T-helper 2 cell treated with Interferon-gamma antibody and Interleukin-4, amounts not matched to agents 5 μg/mL and 100 μg/mL, for 36 hours (primary cell): ENCODE data around the gene C4orf17.
A peak's percentile ranks its signal among the peaks of the same experiment; 100 is the strongest.
"Not testable (repeated sequence)": the region's sequence is repeated elsewhere in the genome, so short reads cannot be mapped to it uniquely, and the experiment has no call there.

Experiments used
- DNase-seq: peaks from one replicate; pipeline ENCODE4 v3.0.0; 2021; ENCODE audit warnings: low spot score
- H3K27ac Mint-ChIP-seq: one replicate; pipeline ENCODE4 v1.8.0; 2021; ENCODE audit warnings: mild to moderate bottlenecking, mixed read lengths
- H3K27me3 Mint-ChIP-seq: one replicate; pipeline ENCODE4 v1.8.0; 2021; ENCODE audit warnings: low read depth, mixed read lengths
- H3K36me3 Mint-ChIP-seq: one replicate; pipeline ENCODE4 v1.8.0; 2021; ENCODE audit warnings: low read depth, mixed read lengths
- H3K4me1 Mint-ChIP-seq: one replicate; pipeline ENCODE4 v1.8.0; 2021; ENCODE audit warnings: low read depth, mixed read lengths
- H3K4me3 Mint-ChIP-seq: one replicate; pipeline ENCODE4 v1.8.0; 2022; ENCODE audit warnings: mild to moderate bottlenecking, moderate library complexity, mixed read lengths
- H3K9me3 Mint-ChIP-seq: one replicate; pipeline ENCODE4 v1.8.0; 2021; ENCODE audit warnings: mixed read lengths

Gene C4orf17

DNA sequence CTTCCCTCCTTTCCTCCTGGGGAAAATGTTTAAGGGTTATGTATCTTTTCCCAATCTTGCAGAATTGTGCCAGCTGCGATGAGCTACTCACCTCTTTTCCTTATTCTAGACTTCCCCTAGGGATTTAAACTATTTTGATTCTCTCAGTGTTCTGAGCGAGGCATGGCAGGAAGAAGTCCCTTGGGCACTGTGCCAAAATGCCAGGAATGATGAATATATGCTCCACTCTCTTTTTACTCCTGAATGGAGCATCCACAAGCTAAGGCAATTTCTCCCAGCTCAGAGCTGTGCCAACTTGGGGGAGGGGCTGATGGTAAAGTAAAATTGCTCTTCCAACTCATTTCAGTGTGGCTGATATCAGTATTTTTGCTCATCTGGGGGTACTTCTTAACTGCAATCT, 4.0 kb upstream of the C4orf17 start:
- H3K4me1 Mint-ChIP-seq, result peaks cover 24% of the 10 kb centered on the region
- DNase-seq, result no peak
- no peak overlapping the region for H3K27ac Mint-ChIP-seq
- H3K4me3 Mint-ChIP-seq, result peak overlapping the region; percentile 11
- H3K36me3 Mint-ChIP-seq, result peaks cover 2% of the 10 kb centered on the region
- no peaks in the 10 kb centered on the region for H3K27me3 Mint-ChIP-seq
- H3K9me3 Mint-ChIP-seq, result peaks cover 7% of the 10 kb centered on the region

DNA sequence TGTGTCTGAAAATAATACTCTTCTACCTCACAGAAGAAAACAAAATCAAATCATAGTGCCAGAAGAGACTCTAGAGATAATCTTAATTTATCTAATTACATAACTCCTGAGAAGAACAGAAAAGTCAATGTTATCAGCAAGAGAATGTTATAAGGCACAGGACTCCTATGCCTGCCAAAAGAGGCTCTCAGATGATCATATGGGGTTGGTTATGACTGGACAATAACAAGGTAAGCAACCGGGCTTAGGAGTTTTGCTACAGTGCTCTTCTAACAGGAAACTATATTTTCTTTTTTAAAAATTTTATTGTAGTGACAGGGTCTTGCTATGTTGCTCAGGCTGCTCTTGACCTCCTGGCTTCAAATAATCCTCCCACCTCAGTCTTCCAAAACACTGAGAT, 3.5 kb upstream of the C4orf17 start:
- Mint-ChIP-seq H3K4me3 (peak overlapping the region; percentile 49), H3K27ac (peak overlapping the region; percentile 87), H3K9me3 (peaks cover 9% of the 10 kb centered on the region), H3K27me3 (no peaks in the 10 kb centered on the region), H3K36me3 (peaks cover 2% of the 10 kb centered on the region), H3K4me1 (peaks cover 24% of the 10 kb centered on the region)
- DNase-seq, result no peak

DNA sequence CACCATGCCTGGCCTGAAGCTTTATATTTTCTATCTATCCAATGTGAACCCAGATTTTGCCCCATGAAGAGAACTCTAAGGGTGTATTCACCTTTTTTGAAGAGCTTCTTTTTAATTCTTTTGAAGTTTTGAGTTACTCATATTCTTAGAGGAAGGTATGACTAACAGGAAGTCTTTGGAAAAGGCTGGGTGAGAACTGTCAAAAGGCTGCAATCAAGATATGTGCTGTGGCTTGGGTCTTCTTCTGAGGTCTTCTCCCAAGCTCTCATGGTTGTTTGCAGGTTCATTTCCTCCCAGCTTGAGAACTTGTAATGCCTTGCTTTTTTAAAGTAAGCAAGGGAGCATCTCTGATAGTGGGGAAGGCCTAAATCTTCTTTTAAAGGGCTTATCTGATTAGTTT, 3.1 kb upstream of the C4orf17 start:
- Mint-ChIP-seq H3K27me3 (no peaks in the 10 kb centered on the region), H3K9me3 (peaks cover 10% of the 10 kb centered on the region), H3K27ac (peak overlapping the region; percentile 87), H3K4me3 (peak overlapping the region; percentile 49), H3K36me3 (peaks cover 2% of the 10 kb centered on the region), H3K4me1 (peaks cover 24% of the 10 kb centered on the region)
- DNase-seq, result peak; percentile 50

DNA sequence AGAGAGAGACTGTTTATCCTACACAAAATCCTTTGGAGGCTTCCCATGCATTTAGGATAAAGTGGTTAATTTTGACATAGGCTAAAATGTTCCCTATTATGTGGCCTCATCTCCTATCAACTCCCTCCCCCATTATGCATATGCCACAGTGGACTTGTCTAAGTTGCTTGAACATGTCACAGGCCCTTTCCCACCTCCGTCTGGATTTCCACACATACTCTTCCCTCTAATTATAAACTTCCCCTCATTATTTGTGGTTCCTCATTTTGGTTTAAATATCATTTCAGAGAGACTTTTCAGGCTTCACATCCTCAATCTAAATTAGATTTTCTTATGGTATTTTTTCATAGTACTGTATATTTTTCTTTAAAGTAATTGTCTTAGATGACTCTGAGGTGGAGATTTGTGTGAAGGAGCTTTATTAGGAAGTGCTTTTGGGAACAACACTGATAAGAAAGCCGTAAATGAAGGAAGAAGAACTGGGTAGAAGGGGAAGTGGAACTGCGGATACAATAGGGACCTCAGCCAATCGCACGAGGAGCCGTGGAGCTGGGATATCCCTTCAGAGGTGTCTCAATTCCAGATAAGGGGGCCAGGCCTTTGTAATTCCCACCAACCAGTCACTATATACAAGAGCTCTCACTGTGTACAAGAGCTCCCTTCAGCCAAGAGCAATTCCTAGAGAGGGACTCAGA, 7.9 kb downstream of the C4orf17 start:
- Mint-ChIP-seq H3K27ac (no peak overlapping the region), H3K27me3 (peaks cover 5% of the 10 kb centered on the region), H3K4me1 (no peaks in the 10 kb centered on the region), H3K4me3 (no peak overlapping the region), H3K9me3 (no peaks in the 10 kb centered on the region), H3K36me3 (no peaks in the 10 kb centered on the region)
- DNase-seq, result no peak

DNA sequence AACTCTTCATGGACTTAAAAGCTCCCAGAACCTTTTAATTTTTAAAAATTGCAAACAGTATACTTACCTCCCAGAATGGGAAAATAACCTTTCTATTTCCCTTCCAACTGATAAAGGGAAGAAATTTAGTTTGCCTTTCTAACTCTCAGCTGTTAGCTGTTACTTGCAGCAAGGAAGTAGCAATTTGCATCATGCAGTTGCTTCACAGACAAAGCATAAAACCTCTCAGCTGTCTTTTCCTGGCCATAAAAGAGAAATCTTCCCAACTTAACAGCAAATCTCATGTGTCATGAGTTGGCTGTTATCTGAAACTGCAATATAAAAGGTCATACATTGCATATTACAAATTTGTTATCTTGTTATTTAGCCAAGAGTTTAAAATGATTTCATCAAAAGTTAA, 18.4 kb downstream of the C4orf17 start:
- Mint-ChIP-seq H3K27me3 (peaks cover 15% of the 10 kb centered on the region), H3K9me3 (no peaks in the 10 kb centered on the region), H3K27ac (no peak overlapping the region), H3K4me1 (no peaks in the 10 kb centered on the region), H3K36me3 (no peaks in the 10 kb centered on the region), H3K4me3 (no peak overlapping the region)
- no peak for DNase-seq

DNA sequence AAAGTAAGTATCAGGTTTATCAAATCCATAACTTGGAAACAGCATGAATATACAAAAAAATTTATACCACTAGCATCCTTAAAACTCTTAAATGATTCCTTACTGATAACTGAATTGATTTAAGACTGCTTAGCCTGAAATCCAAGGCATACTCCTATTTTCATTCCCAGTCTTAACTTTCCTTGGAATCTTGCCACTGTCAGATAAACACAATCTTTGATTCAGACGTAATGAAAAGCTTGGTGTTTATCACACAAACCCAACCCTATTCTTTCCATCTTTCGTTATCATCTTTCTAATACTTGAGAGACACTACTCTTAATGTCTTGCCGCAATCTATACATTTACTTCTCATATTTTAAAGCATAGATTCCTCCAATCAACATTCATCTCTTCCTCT, 19.1 kb downstream of the C4orf17 start:
- Mint-ChIP-seq H3K9me3 (no peaks in the 10 kb centered on the region), H3K4me3 (no peak overlapping the region), H3K4me1 (no peaks in the 10 kb centered on the region), H3K36me3 (no peaks in the 10 kb centered on the region), H3K27me3 (peaks cover 15% of the 10 kb centered on the region), H3K27ac (no peak overlapping the region)
- no peak for DNase-seq

DNA sequence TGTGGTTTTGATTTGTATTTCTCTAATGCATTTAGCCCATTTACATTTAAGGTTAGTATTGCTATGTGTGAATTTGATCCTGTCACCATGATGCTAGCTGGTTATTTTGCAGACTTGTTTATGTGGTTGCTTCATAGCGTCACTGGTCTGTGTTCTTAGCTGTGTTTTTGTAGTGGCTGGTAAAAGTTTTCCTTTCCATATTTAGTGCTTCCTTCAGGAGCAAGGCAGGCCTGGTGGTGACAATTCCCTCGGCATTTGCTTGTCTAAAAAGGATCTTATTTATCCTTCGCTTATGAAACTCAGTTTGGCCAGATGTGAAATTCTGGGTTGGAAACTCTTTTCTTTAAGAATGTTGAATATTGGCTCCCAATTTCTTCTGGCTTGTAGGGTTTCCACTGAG, 23.9 kb downstream of the C4orf17 start:
- not testable (repeated sequence) for H3K4me3 Mint-ChIP-seq, H3K9me3 Mint-ChIP-seq, H3K4me1 Mint-ChIP-seq, H3K36me3 Mint-ChIP-seq, DNase-seq, H3K27ac Mint-ChIP-seq
- H3K27me3 Mint-ChIP-seq, result peaks cover 10% of the 10 kb centered on the region

DNA sequence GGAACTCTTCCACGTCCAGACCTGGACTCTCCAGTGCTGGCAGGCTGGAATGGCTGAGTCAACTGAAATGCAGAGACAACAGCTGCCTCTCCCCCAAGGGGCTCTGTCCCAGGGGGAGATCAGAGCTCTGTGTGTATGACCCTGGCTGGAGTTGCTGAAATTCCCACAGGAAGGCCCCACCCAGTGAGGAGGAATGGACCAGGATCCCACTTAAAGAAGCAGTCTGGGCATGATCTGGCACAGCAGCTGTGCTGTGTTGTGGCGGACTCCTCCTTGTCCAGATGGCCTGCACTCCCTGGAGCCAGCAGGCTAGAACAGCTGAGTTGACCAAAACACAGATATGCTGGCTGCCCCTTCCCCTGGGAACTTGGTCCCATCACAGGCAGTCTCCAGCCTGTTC, 25.4 kb downstream of the C4orf17 start:
- H3K27me3 Mint-ChIP-seq, result peaks cover 10% of the 10 kb centered on the region
- H3K36me3 Mint-ChIP-seq, result no peaks in the 10 kb centered on the region
- H3K4me1 Mint-ChIP-seq, result no peaks in the 10 kb centered on the region
- no peak overlapping the region for H3K27ac Mint-ChIP-seq
- no peak overlapping the region for H3K4me3 Mint-ChIP-seq
- H3K9me3 Mint-ChIP-seq, result no peaks in the 10 kb centered on the region
- DNase-seq, result no peak

DNA sequence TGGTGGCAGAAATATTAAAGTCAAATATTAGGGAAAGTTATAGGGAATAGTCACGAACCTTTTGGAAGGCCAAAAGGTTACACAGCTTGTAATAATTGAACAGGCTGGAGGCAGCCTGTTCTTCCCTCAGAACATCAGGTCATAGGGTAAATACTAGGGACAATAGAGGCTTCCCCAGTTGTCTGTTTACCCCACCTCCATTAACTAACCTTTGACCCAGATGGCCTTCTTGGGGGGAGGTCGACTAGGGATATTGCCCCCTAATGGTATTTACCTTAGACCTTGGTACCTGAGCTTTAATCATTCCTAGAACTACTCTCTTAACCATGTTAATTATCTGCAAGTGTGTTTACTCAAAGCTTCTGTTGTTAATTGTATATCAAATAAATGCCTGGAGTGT, 26.0 kb downstream of the C4orf17 start:
- no peak overlapping the region for H3K4me3 Mint-ChIP-seq

DNA sequence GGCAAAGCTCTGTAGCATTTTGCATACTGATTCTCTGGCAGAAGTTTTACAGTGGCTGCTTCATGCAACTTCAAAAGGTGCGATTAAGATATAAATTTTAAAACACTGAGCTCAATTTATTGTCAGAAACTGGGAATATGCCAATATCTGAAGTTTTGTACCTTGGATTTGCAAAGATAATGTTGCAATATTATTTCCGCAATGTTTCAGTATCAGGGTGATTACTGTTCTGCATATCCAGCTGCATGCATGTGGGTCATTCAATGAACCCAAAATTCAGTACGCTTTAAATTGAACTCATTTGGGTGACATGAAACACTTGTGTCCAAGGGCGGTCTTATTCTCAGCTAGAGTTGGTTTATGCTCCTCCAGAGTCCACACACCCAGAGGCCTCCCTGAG, 26.9 kb downstream of the C4orf17 start:
- Mint-ChIP-seq H3K27me3 (peaks cover 3% of the 10 kb centered on the region), H3K36me3 (no peaks in the 10 kb centered on the region), H3K27ac (no peak overlapping the region), H3K9me3 (peaks cover 4% of the 10 kb centered on the region), H3K4me1 (no peaks in the 10 kb centered on the region), H3K4me3 (no peak overlapping the region)
- no peak for DNase-seq

More for the DNA sequence above, 26.0 kb downstream of the C4orf17 start:
- no peaks in the 10 kb centered on the region for H3K36me3 Mint-ChIP-seq
- no peaks in the 10 kb centered on the region for H3K4me1 Mint-ChIP-seq
- H3K9me3 Mint-ChIP-seq, result no peaks in the 10 kb centered on the region
- peaks cover 7% of the 10 kb centered on the region for H3K27me3 Mint-ChIP-seq
- no peak overlapping the region for H3K27ac Mint-ChIP-seq
- no peak for DNase-seq

DNA sequence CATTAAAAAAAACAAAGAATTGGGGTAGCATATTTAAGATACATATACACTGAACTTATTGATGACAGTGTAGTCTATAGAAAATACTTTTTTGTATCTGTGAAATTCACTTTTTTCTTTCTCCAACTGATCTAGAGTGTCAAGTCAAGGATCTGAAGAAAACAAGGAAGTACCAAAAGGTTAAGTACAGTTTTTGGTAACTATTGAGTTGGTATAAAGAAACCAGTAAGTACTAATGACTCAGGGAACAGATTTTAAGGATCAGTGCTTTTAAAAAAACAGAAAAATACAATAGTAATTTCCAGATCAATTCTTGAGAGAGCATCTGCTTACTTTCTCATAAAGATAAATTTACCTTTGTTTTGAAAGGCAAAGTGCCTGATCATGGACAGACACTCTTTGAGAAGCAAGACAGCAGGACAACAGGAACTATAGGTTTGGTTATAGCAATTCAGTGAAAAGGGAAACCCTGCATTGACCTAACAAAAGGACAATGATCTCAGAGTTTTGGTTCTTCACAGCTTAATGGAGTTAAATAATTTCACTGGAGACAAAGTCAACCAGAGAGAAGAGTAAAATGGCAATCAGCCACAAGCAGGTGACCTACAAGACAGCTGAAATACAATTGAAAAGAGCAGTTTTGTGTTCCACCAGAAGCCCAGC, 29.6 kb downstream of the C4orf17 start:
- DNase-seq, result no peak

DNA sequence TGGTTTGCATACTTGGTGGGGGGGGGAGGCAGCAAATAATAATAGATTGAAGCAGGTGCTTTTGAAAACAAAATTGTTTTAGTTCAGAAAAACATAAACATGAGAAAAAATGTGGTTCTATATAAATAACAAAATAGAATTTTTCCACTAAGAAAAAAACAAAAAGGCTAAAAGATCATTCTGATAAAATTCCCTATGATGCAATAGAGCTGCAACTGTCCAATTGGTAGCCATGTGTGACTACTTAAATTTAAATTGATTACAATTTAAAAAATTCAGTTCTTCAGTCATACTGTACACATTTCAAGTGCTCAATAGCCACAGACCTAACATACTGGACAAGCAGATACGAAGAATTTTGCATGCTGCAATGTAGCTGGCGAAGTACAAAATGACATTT, 42.1 kb downstream of the C4orf17 start:
- no peak for DNase-seq
- Mint-ChIP-seq H3K4me3 (no peak overlapping the region), H3K27me3 (no peaks in the 10 kb centered on the region), H3K27ac (no peak overlapping the region), H3K9me3 (no peaks in the 10 kb centered on the region), H3K36me3 (no peaks in the 10 kb centered on the region), H3K4me1 (no peaks in the 10 kb centered on the region)

More for the DNA sequence above, 29.6 kb downstream of the C4orf17 start:
- no peaks in the 10 kb centered on the region for H3K36me3 Mint-ChIP-seq
- H3K27ac Mint-ChIP-seq, result no peak overlapping the region
- H3K27me3 Mint-ChIP-seq, result no peaks in the 10 kb centered on the region
- no peak overlapping the region for H3K4me3 Mint-ChIP-seq
- peaks cover 4% of the 10 kb centered on the region for H3K9me3 Mint-ChIP-seq
- H3K4me1 Mint-ChIP-seq, result no peaks in the 10 kb centered on the region

DNA sequence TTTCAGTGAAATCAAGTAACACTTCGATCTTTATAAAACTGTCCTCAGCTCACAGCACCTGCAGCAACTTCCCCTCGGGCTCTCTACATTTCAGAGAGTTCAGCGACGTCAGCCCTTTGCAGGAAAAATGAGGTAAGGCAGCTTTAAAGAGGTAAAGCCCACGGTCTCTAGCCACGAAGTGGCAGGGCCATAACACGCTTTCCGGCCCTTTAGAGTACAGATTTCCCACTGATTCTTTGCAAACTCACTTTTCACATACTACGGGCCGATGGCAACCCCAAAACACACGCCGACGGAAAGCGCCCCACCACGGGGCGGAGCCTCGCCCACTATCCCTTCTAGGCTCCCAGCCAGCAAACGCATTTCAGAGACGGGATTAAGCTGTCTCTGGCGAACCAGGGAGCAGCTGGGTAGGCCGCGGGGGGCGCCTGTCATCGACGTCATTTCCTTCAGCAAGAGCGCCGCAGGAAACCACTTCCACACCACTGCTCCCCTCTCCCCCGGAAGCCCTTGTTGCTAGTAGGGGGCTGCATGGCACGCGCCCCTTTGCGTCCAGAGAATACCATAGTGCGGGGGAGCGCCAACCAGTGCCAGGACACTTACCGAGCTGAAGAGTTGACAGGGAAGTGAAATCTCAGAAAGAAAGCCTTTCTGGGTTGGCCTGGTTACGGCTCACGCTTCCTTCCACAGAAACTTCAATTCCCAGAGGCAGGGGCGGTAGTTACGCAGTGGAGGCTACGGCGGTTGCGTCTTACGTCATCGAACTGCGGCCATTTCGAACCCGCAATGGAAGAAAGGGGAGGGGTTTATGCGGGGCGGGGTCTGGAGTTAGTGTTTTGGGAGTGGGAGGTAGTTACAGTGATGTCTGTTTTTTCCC, 52.7 kb downstream of the C4orf17 start, which contains the start of gene TRMT10A:
TRMT10A (minus strand) TSS at position 730 of the 877 bp plus-strand sequence. CDS start 4,701 bp downstream, outside the sequence.
- Mint-ChIP-seq H3K4me3 (peak within 1 kb of the TSS; percentile 97), H3K9me3 (no peaks in the 10 kb centered on the region), H3K27me3 (peaks cover 10% of the 10 kb centered on the region), H3K4me1 (peaks cover 12% of the 10 kb centered on the region), H3K36me3 (peaks cover 2% of the 10 kb centered on the region), H3K27ac (peak within 1 kb of the TSS; percentile 100)
- peak; percentile 97 for DNase-seq

DNA sequence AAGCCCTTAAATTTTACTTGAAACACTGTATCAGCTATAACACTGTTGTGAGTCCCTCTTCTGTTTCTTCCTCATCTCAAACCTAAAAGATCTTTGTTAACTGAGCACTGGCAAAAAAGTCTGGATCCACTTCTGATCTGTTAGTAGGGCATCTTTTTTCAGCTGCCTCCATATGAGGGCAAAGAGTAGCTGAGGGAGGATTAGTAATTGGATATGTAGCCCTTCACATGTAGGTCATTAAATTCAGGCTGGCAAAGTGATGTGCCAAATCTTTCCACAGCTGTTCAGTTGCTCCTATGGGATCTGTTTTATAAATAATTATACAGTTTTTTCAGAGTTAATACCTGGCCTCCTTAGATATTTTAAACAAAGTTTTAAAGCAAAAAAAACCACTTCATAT, 54.1 kb downstream of the C4orf17 start:
- H3K4me3 Mint-ChIP-seq, result peak overlapping the region; percentile 21
- H3K27me3 Mint-ChIP-seq, result peaks cover 15% of the 10 kb centered on the region
- no peaks in the 10 kb centered on the region for H3K9me3 Mint-ChIP-seq
- H3K27ac Mint-ChIP-seq, result no peak overlapping the region
- H3K36me3 Mint-ChIP-seq, result peaks cover 2% of the 10 kb centered on the region
- H3K4me1 Mint-ChIP-seq, result peaks cover 12% of the 10 kb centered on the region
- no peak for DNase-seq
